Activated naive CD4-positive, alpha-beta T cell treated with Interleukin-2 at 50 U/mL for 16 hours (primary cell): ENCODE results near the gene KCNA3.

Source experiments
- DNase-seq: peaks from one replicate; pipeline ENCODE4 v3.0.0-alpha.2; 2020

KCNA3 gene

GRCh38 chr1:110636149-110636935, 38.4 kb downstream of the KCNA3 start:
- no peak for DNase-seq

GRCh38 chr1:110635434-110635833, 39.3 kb downstream of the KCNA3 start:
- no peak for DNase-seq

GRCh38 chr1:110634455-110635311, 40.1 kb downstream of the KCNA3 start:
- peak; percentile 81 for DNase-seq

DNA sequence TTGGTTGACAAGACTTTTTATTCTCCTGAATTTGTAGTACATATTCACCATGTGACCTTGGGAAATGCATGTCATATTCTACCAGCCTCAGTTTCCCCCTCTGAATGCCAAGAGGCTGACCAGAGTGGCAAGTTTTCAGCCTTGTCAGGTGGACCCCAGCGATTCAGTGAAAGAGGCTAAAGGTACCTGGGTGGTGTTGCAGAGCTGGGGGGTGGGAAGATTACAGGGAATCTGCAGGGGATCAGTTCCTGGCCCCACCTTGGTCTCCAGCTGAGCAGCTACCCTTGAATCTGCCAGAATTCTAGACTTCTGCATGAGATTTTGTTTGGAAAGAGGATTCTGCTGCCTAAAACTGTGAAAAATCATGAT, 40.7 kb downstream of the KCNA3 start:
- no peak for DNase-seq

DNA sequence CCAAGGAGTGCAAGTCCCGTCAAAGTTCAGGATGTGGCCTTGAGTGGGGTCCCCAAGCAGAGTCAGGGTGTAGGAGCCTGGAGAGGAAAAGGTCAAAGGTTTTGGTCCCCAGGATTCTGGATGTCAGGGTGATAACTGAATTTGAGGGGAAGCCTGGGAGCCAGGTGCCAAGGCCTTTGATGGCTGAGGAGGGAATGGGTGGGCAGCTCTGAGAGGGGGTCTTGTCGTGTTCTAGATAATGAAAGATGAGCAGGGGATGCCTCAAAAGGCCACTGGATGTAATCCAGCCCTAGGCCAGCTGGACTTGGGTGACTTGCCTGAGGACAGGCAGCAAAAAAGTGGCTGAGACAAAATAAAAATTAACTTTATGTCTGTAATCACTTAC, 41.1 kb downstream of the KCNA3 start:
- no peak for DNase-seq

GRCh38 chr1:110631836-110632620, 42.7 kb downstream of the KCNA3 start:
- no peak for DNase-seq

DNA sequence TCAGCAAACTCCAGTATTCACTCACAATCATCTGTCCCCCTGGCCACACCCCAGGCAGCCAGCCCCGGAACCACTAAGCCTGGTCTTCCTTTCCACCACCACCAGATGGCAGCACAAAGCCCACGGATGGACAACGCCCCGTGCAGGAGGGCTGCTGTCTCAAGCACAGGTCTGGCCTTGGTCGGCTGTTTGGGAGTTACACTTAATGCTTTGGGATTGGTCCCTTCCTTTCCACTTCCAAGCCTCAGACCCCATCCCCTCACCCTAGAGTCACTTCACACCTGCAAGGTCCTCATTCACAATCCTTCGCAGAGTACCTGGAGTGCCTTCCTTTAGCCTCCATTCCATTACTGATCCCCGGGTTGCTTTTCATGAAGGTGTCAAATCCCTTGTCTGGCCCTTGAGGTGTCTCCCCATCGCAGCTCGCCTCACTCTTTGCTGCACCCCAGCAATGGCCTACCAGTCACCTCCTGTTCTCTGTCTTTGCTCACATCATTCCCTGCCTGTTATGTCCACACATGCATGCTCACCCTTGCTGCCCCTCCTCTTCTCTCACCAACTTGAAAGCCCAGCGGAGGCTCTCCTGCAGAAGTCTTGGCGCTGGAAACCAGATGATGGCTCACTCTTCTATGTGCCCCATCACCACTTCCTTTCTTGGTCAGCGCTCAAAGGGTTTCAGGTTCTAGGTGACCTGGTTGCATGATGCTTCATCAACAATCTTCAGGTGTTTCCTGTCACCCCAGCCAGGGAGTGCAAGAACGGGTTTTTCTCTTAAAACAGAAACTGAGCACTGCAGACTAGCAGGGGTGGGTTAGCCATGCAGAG, 43.7 kb downstream of the KCNA3 start:
- DNase-seq, result peak; percentile 86

DNA sequence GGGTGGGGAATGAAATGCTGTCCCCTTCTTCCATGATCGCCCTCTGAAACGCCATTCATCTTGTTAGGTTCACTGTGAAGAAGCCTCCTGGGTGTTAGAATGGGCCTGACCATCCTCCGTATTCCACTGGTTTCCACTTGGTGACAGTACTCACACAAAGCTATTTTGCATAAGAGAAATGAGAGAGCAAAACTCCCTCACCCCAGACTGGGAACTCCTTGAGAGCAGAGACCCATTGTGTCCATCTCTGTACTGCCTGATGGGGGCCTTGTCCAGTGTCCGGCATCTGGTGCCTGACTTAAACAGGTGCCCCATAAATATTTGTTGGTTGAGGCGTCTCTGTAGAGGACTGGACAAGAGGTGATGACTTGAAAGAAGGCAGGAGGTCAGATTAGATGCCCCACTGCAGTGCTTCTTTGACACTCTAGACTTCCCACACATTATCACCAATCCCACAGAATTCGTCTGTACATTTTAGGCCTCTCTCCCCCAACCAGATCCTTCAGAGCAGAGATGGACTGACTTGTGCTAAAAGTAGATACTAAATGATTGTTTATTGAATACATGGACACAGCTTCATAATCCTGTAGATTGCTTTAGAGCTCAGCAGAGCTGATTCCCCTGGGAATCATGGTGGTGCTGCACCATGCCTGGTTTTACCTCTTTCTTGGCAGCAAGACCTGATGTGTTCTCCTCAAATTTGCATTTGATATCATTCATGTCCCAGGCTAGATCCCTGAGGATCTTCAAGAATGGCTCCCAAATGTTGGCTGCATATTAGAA, 46.2 kb downstream of the KCNA3 start:
- DNase-seq, result no peak

DNA sequence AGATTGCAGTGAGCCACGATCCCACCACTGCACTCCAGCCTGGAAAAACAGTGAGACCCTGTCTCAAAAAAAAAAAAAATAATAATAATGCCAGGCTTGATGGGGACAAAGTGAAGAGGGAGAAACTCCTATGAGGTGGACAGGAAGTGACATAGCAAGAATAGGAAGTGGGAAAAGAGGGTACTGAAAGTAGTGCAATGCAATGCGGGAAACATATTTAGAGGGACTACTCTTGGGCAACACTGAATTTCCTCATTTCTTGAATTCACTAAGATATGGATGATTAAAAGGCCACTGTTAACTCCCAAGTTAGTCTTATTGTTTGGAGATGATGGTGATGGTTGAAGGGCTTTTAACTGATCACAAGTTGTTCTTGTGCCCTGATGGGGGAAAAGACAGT, 47.0 kb downstream of the KCNA3 start:
- DNase-seq, result no peak

DNA sequence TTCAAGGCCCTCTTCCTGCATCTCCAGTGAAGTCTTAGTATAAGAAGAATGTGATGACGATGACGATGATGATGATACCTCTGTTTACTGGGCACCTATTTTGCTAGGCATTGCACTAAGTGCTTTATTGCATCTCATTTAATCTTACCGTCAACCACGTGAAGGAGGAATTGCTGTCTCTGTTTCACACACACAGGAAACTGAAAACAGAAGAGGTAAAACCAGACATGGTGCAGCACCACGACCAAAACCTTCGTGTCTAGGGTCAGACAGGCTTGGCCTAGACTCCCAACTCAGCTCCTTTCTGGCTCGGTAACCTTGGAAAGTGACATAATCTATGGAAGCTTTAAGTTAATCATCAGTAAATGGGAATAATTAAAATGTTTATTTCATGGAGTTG, 47.9 kb downstream of the KCNA3 start:
- DNase-seq, result no peak
